ENCODE measurements around the gene PITX2. TPM values are rescaled to one million over a fixed set of nuclear protein-coding genes. Genes with fewer than 3 reads are reported as not detected.
A peak's percentile ranks its signal among the peaks of the same experiment; 100 is the strongest.

Gene PITX2
- total and polyA plus RNA-seq, 2 experiments from 2014 or later: 0.52 to 0.99 TPM

DNA sequence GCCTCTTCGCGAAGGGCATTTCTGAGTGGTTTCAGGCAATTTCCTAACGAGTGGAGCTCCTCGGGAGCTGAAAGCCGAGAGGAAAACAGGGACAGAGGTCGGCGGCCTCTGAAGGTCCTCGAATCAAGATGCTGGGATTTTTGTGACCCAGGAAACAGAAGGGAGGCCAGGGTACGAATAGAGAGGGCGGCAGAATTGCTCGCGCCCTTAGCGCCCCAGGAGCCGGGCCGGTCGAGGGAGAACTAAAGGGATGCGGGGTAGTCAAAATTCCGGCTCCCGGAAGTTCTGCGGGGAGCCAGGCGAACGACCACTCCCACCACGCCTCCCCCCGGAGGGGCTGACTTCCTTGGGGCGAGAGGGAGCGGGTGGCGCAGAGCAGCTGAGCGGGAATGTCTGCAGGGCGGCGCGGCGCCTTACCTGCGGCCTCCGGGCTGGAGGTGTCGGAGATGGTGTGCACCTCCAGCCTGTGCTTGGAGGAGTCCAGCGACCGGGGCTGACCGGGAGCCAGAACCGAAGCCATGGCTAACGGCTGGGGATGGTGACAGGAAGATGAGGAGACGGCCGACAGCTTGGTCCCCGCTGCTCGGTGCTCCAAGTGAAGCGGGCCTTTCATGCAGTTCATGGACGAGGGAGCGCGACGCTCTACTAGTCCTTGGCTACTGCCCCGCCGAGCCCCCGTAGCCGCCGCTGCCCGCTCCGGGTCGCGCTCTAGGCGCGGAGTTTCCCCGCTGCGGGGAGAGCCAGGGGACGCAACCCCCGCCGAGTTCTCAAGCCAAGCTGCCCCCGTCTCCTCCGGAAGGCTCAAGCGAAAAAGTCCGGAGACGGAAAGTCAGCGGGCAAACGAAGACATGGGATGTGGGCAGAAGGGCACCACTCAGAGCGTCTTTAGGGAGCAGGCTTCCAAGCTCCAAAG lies 782 bp downstream of the PITX2 start:
- Mint-ChIP-seq H3K27me3 (ENCODE audit: insufficient read depth, low read depth, poor library complexity) (peaks cover 99% of the 10 kb centered on the region), H3K36me3 (ENCODE audit: low read depth) (no peaks in the 10 kb centered on the region; the same call in 2 of the 3 replicates), H3K27ac (no peak overlapping the region), H3K4me1 (peaks cover 60% of the 10 kb centered on the region), H3K4me3 (peak overlapping the region; percentile 75), H3K9me3 (no peaks in the 10 kb centered on the region; the same call in none of the 3 replicates)
- DNase-seq (ENCODE audit: low spot score): peak; percentile 66
- Histone ChIP-seq H3K79me2 (replicated peaks; ENCODE audit: insufficient read depth) (no peaks in the 10 kb centered on the region), H3K36me3 (ENCODE audit: insufficient read depth) (no peaks in the 10 kb centered on the region), H3K9me2 (ENCODE audit: insufficient read depth) (no peaks in the 10 kb centered on the region), H3K4me3 (peak overlapping the region; percentile 68), H3F3A (replicated peaks; ENCODE audit: low read depth) (peaks cover 36% of the 10 kb centered on the region), H3K4me2 (peak overlapping the region; percentile 90), H4K20me1 (replicated peaks; ENCODE audit: insufficient read depth) (peaks cover 12% of the 10 kb centered on the region; the same call in 1 of the 2 replicates), H3K27ac (ENCODE audit: low read depth) (no peak overlapping the region), H2AFZ (peak overlapping the region; percentile 67), H3K4me1 (ENCODE audit: insufficient read depth) (peaks cover 61% of the 10 kb centered on the region), H3K27me3 (ENCODE audit: insufficient read depth) (peaks cover 98% of the 10 kb centered on the region)
- ATAC-seq: peak; percentile 9
- TF ChIP-seq, protein P1, sequence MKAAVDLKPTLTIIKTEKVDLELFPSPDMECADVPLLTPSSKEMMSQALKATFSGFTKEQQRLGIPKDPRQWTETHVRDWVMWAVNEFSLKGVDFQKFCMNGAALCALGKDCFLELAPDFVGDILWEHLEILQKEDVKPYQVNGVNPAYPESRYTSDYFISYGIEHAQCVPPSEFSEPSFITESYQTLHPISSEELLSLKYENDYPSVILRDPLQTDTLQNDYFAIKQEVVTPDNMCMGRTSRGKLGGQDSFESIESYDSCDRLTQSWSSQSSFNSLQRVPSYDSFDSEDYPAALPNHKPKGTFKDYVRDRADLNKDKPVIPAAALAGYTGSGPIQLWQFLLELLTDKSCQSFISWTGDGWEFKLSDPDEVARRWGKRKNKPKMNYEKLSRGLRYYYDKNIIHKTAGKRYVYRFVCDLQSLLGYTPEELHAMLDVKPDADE (IDR thresholded peaks at IDR 0.05): peak; percentile 34; the same call in 1 of the 2 replicates
- TF ChIP-seq, protein P2, sequence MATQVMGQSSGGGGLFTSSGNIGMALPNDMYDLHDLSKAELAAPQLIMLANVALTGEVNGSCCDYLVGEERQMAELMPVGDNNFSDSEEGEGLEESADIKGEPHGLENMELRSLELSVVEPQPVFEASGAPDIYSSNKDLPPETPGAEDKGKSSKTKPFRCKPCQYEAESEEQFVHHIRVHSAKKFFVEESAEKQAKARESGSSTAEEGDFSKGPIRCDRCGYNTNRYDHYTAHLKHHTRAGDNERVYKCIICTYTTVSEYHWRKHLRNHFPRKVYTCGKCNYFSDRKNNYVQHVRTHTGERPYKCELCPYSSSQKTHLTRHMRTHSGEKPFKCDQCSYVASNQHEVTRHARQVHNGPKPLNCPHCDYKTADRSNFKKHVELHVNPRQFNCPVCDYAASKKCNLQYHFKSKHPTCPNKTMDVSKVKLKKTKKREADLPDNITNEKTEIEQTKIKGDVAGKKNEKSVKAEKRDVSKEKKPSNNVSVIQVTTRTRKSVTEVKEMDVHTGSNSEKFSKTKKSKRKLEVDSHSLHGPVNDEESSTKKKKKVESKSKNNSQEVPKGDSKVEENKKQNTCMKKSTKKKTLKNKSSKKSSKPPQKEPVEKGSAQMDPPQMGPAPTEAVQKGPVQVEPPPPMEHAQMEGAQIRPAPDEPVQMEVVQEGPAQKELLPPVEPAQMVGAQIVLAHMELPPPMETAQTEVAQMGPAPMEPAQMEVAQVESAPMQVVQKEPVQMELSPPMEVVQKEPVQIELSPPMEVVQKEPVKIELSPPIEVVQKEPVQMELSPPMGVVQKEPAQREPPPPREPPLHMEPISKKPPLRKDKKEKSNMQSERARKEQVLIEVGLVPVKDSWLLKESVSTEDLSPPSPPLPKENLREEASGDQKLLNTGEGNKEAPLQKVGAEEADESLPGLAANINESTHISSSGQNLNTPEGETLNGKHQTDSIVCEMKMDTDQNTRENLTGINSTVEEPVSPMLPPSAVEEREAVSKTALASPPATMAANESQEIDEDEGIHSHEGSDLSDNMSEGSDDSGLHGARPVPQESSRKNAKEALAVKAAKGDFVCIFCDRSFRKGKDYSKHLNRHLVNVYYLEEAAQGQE (IDR thresholded peaks at IDR 0.05; ENCODE audit: unreplicated experiment): no peak
- peak; percentile 74 for TF ChIP-seq EZH2 (IDR thresholded peaks at IDR 0.05; ENCODE audit: low read depth, unreplicated experiment)
- TF ChIP-seq EZH2phosphoT487 (IDR thresholded peaks at IDR 0.05; ENCODE audit: unreplicated experiment): peak; percentile 66

DNA sequence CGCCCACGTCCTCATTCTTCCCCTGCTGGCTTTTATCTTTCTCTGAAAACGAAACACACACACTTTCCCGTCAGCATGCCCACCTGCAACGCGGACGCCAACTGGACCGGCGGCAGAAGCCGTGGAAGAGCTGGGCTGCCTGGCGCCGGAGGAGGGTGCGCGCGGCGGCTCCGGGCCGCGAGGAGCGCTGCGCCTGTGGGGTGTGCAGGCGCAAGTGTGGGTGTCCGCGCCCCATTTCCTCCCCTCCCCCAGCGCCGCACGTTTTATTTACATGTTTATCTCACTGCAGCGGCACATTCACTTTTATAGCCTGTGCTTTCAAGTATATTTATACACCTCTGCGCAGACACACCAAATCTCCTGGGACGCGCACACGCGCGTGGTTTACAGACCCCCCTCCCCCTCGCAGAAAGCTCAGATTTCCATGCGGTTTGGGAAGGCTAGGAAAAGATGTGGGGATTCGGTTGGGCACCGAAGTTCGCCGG lies 1.5 kb downstream of the PITX2 start:
- Histone ChIP-seq H3K4me3 (peak overlapping the region; percentile 68), H3F3A (replicated peaks; ENCODE audit: low read depth) (peaks cover 42% of the 10 kb centered on the region), H3K36me3 (ENCODE audit: insufficient read depth) (no peaks in the 10 kb centered on the region), H3K4me1 (ENCODE audit: insufficient read depth) (peaks cover 65% of the 10 kb centered on the region), H3K27me3 (ENCODE audit: insufficient read depth) (peaks cover 98% of the 10 kb centered on the region), H3K79me2 (replicated peaks; ENCODE audit: insufficient read depth) (no peaks in the 10 kb centered on the region), H4K20me1 (replicated peaks; ENCODE audit: insufficient read depth) (peaks cover 12% of the 10 kb centered on the region; the same call in 1 of the 2 replicates), H3K27ac (ENCODE audit: low read depth) (no peak overlapping the region), H3K9me2 (ENCODE audit: insufficient read depth) (no peaks in the 10 kb centered on the region), H2AFZ (no peak overlapping the region; the same call in 1 of the 2 replicates), H3K4me2 (peak overlapping the region; percentile 90)
- ATAC-seq: no peak
- peaks cover 99% of the 10 kb centered on the region for H3K27me3 Mint-ChIP-seq (ENCODE audit: insufficient read depth, low read depth, poor library complexity)
- peak; percentile 21 for DNase-seq (ENCODE audit: low spot score)
- H3K9me3 Mint-ChIP-seq: no peaks in the 10 kb centered on the region; the same call in none of the 3 replicates
- peaks cover 57% of the 10 kb centered on the region for H3K4me1 Mint-ChIP-seq
- TF ChIP-seq, protein P1 (IDR thresholded peaks at IDR 0.05): no peak
- TF ChIP-seq EZH2 (IDR thresholded peaks at IDR 0.05; ENCODE audit: low read depth, unreplicated experiment) (peak; percentile 76), EZH2phosphoT487 (IDR thresholded peaks at IDR 0.05; ENCODE audit: unreplicated experiment) (peak; percentile 59)
- H3K36me3 Mint-ChIP-seq (ENCODE audit: low read depth): no peaks in the 10 kb centered on the region; the same call in 2 of the 3 replicates
- H3K27ac Mint-ChIP-seq: no peak overlapping the region
- peak overlapping the region; percentile 75 for H3K4me3 Mint-ChIP-seq
